ENCODE results near the gene ITGAL.

The ITGAL gene

GRCh38 chr16:30569746-30570635 is 97.4 kb downstream of the ITGAL start:
- DNase-seq, result no peak

- DNase-seq, result peak in 1 of 2 experiments; percentile 25
Measured at GRCh38 chr16:30570636-30571444, 98.3 kb downstream of the ITGAL start.

DNA sequence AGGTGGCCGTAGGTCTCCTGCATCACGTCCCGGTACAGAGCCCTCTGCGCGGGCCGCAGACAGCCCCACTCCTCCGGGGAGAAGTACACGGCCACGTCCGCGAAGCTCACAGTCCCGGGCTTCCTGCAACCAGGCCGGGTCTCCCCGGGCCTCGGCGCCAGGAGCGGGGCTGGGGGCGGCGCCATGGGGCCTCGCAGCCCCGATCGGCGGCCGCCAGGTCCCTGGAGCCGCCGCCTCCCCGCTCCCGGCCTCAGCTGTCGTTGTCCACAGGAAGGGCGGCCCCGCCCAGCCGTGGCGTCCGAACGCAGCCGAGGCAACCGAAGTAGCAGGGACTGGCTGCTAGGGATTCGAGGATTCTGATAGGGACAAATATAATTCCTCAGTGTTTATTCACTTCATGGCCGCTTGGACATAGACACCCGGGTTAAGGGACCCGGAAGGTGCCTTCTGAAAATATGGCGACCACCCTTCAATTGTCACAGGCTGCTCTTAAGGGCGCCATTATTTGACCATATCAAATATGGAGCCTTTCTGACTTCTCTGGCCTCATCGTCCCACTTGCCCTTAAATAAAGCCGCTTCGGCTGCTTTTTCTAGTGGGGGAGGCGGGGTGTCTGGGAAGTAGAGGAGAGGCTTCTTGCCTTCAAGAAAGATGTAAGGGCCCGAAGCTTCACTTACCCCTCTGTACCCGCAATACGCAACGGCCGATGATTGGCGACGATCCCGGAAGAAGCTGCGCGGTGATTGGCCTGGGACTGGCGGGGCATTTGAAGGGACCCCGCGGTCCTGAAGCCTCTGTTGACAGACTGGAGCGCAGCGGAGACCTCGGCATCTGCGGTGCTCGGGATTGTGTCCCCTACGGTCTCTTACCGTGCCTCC is 99.1 kb downstream of the ITGAL start, which contains the start of gene ZNF688:
Gene ZNF688 (minus strand): TSS at position 270 of the 878 bp plus-strand sequence. CDS start 85 bp downstream, at position 185.
- peak; percentile 94 to 95 for DNase-seq
